ENCODE measurements around the gene HAVCR1.
"Not testable (repeated sequence)": the region's sequence is repeated elsewhere in the genome, so short reads cannot be mapped to it uniquely, and the experiment has no call there.

Gene HAVCR1

GRCh38 chr5:157057459-157058370, 1.2 kb downstream of the HAVCR1 start:
- H3K9me3 ChIP-seq, result no peaks in the 10 kb centered on the region
- H3K4me3 ChIP-seq, result no peak overlapping the region
- intact Hi-C loops (cut with DNase I; ENCODE audit: low total_unique reads), result no loop called here
- H3K36me3 ChIP-seq, result no peaks in the 10 kb centered on the region
- TF ChIP-seq, protein P1, sequence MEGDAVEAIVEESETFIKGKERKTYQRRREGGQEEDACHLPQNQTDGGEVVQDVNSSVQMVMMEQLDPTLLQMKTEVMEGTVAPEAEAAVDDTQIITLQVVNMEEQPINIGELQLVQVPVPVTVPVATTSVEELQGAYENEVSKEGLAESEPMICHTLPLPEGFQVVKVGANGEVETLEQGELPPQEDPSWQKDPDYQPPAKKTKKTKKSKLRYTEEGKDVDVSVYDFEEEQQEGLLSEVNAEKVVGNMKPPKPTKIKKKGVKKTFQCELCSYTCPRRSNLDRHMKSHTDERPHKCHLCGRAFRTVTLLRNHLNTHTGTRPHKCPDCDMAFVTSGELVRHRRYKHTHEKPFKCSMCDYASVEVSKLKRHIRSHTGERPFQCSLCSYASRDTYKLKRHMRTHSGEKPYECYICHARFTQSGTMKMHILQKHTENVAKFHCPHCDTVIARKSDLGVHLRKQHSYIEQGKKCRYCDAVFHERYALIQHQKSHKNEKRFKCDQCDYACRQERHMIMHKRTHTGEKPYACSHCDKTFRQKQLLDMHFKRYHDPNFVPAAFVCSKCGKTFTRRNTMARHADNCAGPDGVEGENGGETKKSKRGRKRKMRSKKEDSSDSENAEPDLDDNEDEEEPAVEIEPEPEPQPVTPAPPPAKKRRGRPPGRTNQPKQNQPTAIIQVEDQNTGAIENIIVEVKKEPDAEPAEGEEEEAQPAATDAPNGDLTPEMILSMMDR (IDR thresholded peaks at IDR 0.05), result no peak
- no peak overlapping the region for H3K27ac ChIP-seq
- no peaks in the 10 kb centered on the region for H3K27me3 ChIP-seq
- no peak for DNase-seq
- H3K4me1 ChIP-seq, result no peaks in the 10 kb centered on the region

GRCh38 chr5:157056848-157057247, 2.1 kb downstream of the HAVCR1 start:
- H3K27me3 ChIP-seq; H3K9me3 ChIP-seq; DNase-seq; H3K36me3 ChIP-seq; H3K4me1 ChIP-seq; intact Hi-C loops (cut with DNase I; ENCODE audit: low total_unique reads); H3K4me3 ChIP-seq; H3K27ac ChIP-seq: not testable (repeated sequence)

- H3K36me3 ChIP-seq, result no peaks in the 10 kb centered on the region
- intact Hi-C loops (cut with DNase I; ENCODE audit: low total_unique reads), result no loop called here
- H3K27ac ChIP-seq, result no peak overlapping the region
- no peaks in the 10 kb centered on the region for H3K27me3 ChIP-seq
- no peak overlapping the region for H3K4me3 ChIP-seq
- DNase-seq, result no peak
- no peaks in the 10 kb centered on the region for H3K4me1 ChIP-seq
- H3K9me3 ChIP-seq, result no peaks in the 10 kb centered on the region
- TF ChIP-seq, protein P1 (IDR thresholded peaks at IDR 0.05), result no peak
Measured at GRCh38 chr5:157051604-157052245, 7.2 kb downstream of the HAVCR1 start.

DNA sequence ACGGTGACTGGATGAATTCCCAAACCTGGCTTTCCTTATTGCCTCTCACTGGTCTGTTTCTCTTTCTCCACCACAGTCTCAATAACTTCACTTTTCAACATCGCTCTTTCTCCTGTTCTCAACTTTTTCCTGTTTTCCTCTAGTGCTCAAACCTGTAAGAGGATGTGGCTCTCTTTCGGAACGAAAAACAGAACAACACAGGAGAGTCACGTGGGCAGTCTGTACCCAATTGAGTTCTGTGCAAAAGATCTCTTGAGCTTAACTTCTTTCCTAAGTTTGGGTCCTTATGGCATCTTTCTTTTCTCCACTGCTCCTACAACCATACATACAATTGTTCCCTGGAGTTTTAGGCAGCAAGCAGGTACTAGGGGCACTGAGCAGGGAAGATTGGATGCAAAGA, 8.9 kb downstream of the HAVCR1 start:
- H3K27ac ChIP-seq, result no peak overlapping the region

GRCh38 chr5:157049605-157050004, 9.3 kb downstream of the HAVCR1 start:
- Histone ChIP-seq H3K27ac (no peak overlapping the region), H3K4me1 (no peaks in the 10 kb centered on the region), H3K9me3 (no peaks in the 10 kb centered on the region), H3K36me3 (no peaks in the 10 kb centered on the region), H3K4me3 (no peak overlapping the region), H3K27me3 (no peaks in the 10 kb centered on the region)
- DNase-seq, result no peak
- TF ChIP-seq, protein P1 (IDR thresholded peaks at IDR 0.05), result no peak
- intact Hi-C loops (cut with DNase I; ENCODE audit: low total_unique reads), result no loop called here

More for the DNA sequence above, 8.9 kb downstream of the HAVCR1 start:
- no peaks in the 10 kb centered on the region for H3K9me3 ChIP-seq
- TF ChIP-seq, protein P1 (IDR thresholded peaks at IDR 0.05), result no peak
- H3K36me3 ChIP-seq, result no peaks in the 10 kb centered on the region
- H3K4me3 ChIP-seq, result no peak overlapping the region
- no peaks in the 10 kb centered on the region for H3K27me3 ChIP-seq
- no peaks in the 10 kb centered on the region for H3K4me1 ChIP-seq
- DNase-seq, result no peak
- intact Hi-C loops (cut with DNase I; ENCODE audit: low total_unique reads), result no loop called here

DNA sequence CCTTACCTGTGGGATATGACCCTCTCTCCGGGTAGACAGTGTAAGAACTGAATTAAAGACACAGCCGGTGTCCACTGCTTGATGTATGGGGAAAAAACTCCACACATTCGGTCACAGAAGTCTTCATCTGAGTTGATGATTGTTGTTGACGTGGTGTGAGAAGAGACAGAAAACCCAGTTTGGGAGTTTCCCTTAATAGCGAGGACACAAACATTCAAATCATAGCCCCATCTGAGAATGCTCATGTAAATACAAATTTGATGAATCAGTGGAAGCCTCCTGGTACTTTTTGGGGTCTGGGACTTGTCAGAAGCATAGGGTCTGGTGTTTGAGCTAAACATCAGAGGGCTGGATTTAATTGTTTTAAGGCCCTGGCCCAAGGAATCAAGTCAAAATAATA, 11.0 kb downstream of the HAVCR1 start:
- H3K4me1 ChIP-seq, result no peaks in the 10 kb centered on the region
- intact Hi-C loops (cut with DNase I; ENCODE audit: low total_unique reads), result no loop called here
- H3K27ac ChIP-seq, result no peak overlapping the region
- TF ChIP-seq, protein P1 (IDR thresholded peaks at IDR 0.05), result no peak
- no peak for DNase-seq
- H3K27me3 ChIP-seq, result no peaks in the 10 kb centered on the region
- H3K9me3 ChIP-seq, result no peaks in the 10 kb centered on the region
- H3K36me3 ChIP-seq, result no peaks in the 10 kb centered on the region
- H3K4me3 ChIP-seq, result no peak overlapping the region

DNA sequence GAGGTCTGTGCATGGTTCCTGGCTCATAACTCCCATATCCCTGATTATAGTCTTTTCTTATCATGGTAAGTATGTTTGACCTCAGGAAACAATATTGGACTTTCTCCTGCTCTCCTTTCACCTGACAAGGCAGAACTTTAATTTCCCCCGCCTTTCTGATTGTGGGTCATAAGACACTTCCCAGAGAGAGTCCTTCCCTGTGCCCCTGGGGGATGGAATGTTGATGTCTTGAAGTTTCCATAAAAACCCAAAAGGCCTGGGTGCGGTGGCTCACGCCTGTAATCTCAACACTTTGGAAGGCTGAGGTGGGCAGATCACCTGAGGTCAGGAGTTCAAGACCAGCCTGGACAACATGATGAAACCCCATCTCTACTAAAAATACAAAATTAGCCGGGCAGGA, 11.9 kb downstream of the HAVCR1 start:
- H3K27ac ChIP-seq; H3K27me3 ChIP-seq; DNase-seq; H3K9me3 ChIP-seq; H3K36me3 ChIP-seq; H3K4me3 ChIP-seq; H3K4me1 ChIP-seq; intact Hi-C loops (cut with DNase I; ENCODE audit: low total_unique reads): not testable (repeated sequence)
